ENCODE results near the gene MEIS1. TPM values are rescaled to one million over a fixed set of nuclear protein-coding genes. Genes with fewer than 3 reads are reported as not detected.

MEIS1 gene
- total RNA-seq = not detected in 2 replicates
- total RNA-seq (2013) = 3.3 TPM
- 0.03 and 0.10 TPM in 2 replicates for polyA plus RNA-seq
- 0.17 and 3.7 TPM in 2 replicates for polyA minus RNA-seq

DNA sequence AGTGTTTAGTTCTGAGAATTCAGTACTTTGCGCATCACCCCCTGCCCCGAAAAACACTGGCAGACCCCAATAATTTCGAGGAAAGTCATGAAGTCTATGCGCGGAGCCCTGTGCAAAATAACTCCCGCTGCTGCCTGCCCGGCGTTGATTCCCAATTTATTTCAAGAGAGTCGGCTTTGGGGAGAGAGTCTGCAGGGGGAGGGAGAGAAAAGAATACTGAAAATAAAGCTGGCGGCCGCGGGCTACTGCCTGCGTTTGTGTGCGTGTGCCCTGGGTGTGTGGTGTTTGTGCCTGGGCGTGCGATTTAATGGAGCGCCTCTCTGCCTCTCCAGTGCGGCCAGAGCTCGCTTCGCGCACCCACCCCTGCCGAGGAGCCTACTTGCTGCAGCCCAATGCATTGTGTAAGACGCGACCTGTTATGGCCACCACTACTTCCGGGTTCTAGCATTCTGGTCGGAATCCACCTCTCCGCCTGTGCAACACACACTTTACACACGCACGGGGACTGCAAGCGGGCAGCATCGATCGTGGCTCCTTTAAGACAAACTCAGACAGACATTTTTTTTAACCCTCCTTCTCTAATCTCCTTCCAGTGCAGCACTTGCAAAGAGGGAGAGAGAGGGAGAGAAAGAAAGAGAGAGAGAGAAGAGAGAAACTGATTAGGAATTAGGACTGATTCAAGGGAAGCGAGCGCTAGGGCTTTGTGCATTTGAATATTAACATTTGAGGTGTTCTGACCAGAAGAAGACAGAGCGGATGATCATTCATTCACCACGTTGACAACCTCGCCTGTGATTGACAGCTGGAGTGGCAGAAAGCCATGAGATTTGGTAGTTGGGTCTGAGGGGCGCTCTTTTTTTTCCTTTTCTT lies at the start of gene MEIS1:
TSS of gene MEIS1 (plus strand) at position 447 of the 870 bp plus-strand sequence. CDS start 732 bp downstream, outside the sequence.
- intact Hi-C loops (cut with micrococcal nuclease) = no loop called here

More for the DNA sequence above, at the start of gene MEIS1:
- peaks cover 39 to 52% of the 10 kb centered on the region in 2 donors for H3K4me1 ChIP-seq (ENCODE audit: control insufficient read depth in 2 of 2, insufficient read depth in 2 of 2, low read length in 2 of 2)
- Mint-ChIP-seq H3K4me3 (peak within 1 kb of the TSS; percentile 93), H3K9me3 (ENCODE audit: insufficient read depth) (no peaks in the 10 kb centered on the region), H3K27ac (no peak within 1 kb of the TSS), H3K27me3 (peaks cover 83% of the 10 kb centered on the region), H3K4me1 (peaks cover 44% of the 10 kb centered on the region)
- no peaks in the 10 kb centered on the region for H4K20me1 ChIP-seq (ENCODE audit: control insufficient read depth, insufficient read depth, low read length, poor library complexity, severe bottlenecking)
- ATAC-seq (ENCODE audit: low read depth) (peak; percentile 14), DNase-seq (peak; percentile 50)
- peak within 1 kb of the TSS; percentile 77 for H3K4me2 ChIP-seq (replicated peaks; ENCODE audit: low read depth, low read length, poor library complexity, severe bottlenecking)
- H3K9me3 ChIP-seq (ENCODE audit: control extremely low read depth in 1 of 3, control insufficient read depth in 2 of 3, insufficient read depth in 1 of 3, low read length in 2 of 3) = peaks cover 0 to 15% (median 0%) of the 10 kb centered on the region in 3 donors
- peak within 1 kb of the TSS; percentile 60 for H3K9ac ChIP-seq (ENCODE audit: low read length)
- TF ChIP-seq, protein P1, sequence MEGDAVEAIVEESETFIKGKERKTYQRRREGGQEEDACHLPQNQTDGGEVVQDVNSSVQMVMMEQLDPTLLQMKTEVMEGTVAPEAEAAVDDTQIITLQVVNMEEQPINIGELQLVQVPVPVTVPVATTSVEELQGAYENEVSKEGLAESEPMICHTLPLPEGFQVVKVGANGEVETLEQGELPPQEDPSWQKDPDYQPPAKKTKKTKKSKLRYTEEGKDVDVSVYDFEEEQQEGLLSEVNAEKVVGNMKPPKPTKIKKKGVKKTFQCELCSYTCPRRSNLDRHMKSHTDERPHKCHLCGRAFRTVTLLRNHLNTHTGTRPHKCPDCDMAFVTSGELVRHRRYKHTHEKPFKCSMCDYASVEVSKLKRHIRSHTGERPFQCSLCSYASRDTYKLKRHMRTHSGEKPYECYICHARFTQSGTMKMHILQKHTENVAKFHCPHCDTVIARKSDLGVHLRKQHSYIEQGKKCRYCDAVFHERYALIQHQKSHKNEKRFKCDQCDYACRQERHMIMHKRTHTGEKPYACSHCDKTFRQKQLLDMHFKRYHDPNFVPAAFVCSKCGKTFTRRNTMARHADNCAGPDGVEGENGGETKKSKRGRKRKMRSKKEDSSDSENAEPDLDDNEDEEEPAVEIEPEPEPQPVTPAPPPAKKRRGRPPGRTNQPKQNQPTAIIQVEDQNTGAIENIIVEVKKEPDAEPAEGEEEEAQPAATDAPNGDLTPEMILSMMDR (IDR thresholded peaks at IDR 0.05) = no peak
- TF ChIP-seq EZH2 (IDR thresholded peaks at IDR 0.05; ENCODE audit: borderline replicate concordance, insufficient read depth, low read depth, low read length, poor library complexity, severe bottlenecking) = no peak
- peak within 1 kb of the TSS; percentile 6 to 66 (median 36) for H3K4me3 ChIP-seq (ENCODE audit: control extremely low read depth in 1 of 5, extremely low read depth in 1 of 5, insufficient read depth in 1 of 5, low read depth in 2 of 5, low read length in 4 of 5)
- H2AFZ ChIP-seq (ENCODE audit: insufficient read depth, low read depth, low read length, poor library complexity, severe bottlenecking) = peak within 1 kb of the TSS; percentile 70
- ChIA-PET CTCF (no interaction called here), POLR2A (no interaction called here)
- under 1% methylated on average over 27 of the region's 38 CpGs for WGBS (ENCODE audit: insufficient coverage)
- H3K36me3 ChIP-seq (replicated peaks in 1 of 2; ENCODE audit: control extremely low read depth in 1 of 2, control insufficient read depth in 1 of 2, extremely low read depth in 1 of 2, insufficient read depth in 2 of 2, low read length in 1 of 2) = no peaks in the 10 kb centered on the region
- H3K27ac ChIP-seq (ENCODE audit: low read length in 2 of 2) = no peak within 1 kb of the TSS
- H3K79me2 ChIP-seq (ENCODE audit: control insufficient read depth, insufficient read depth, low read length) = no peaks in the 10 kb centered on the region
- peaks cover 0 to 76% (median 49%) of the 10 kb centered on the region in 4 experiments for H3K27me3 ChIP-seq (replicated peaks in 1 of 4; ENCODE audit: control extremely low read depth in 1 of 4, control insufficient read depth in 3 of 4, insufficient read depth in 4 of 4, low read length in 3 of 4)

Measured in B cell (primary cell).